SJCRH30 (cell line): ENCODE measurements around the gene CBX4. TPM values are rescaled to one million over a fixed set of nuclear protein-coding genes. Genes with fewer than 3 reads are reported as not detected.

Source experiments
- total RNA-seq: library from RNA; depleted of rRNA; stranded (reverse); fragments of >200 nt; shearing (Covaris generic); gene quantifications from 2 replicates; pipeline ENCODE4 v1.2.3, GENCODE V29; 2014; rRNA removed

CBX4 gene
- total RNA-seq, 1 experiment from 2014 or later: 30.2 TPM

Other genes with a start within 250 kb of the CBX4 start
- 0.96 and 1.0 TPM in 2 replicates for gene RBFOX3, start 228.4 kb downstream of the CBX4 start, total RNA-seq
- gene ENPP7, start 108.5 kb downstream of the CBX4 start, total RNA-seq: not detected in 2 replicates
- 88.0 and 90.0 TPM in 2 replicates for gene CBX2, start 61.3 kb downstream of the CBX4 start, total RNA-seq
- 8.2 and 11.3 TPM in 2 replicates for gene CBX8, start 42.4 kb downstream of the CBX4 start, total RNA-seq
- 60.6 and 61.6 TPM in 2 replicates for gene TBC1D16, start 196.4 kb upstream of the CBX4 start, total RNA-seq
- 8.8 and 11.3 TPM in 2 replicates for gene CCDC40, start 197.2 kb upstream of the CBX4 start, total RNA-seq